WTC11 (cell line): Measurements from ENCODE around the gene ABR. TPM values are rescaled to one million over a fixed set of nuclear protein-coding genes. Genes with fewer than 3 reads are reported as not detected.

Experiments used
- ATAC-seq: fragments of 200-7000 bp; cut with Tn5 transposase; 2 replicates; pipeline ENCODE4 v1.10.0; 2021; ENCODE audit warnings: mild to moderate bottlenecking, moderate library complexity
- CTCF ChIA-PET: fragments of 300-600 bp; sonication (Branson Sonifier 250); formaldehyde crosslinking; loops from one replicate; lab custom pipeline; 2021; ENCODE audit warnings: antibody characterized with exemption; lab: Charles Lee
- POLR2A ChIA-PET: fragments of 350-600 bp; sonication (Branson Sonifier 250); formaldehyde crosslinking; loops from one replicate; lab custom pipeline; 2021; ENCODE audit warnings: antibody characterized with exemption; lab: Charles Lee
- DNase-seq: peaks from one replicate; pipeline ENCODE4 v3.0.0; 2021; ENCODE audit warnings: low spot score
- H3K27ac Mint-ChIP-seq: 2 replicates; pipeline ENCODE4 v1.8.0; 2021; ENCODE audit warnings: mixed read lengths
- H3K27me3 Mint-ChIP-seq: 2 replicates; pipeline ENCODE4 v1.8.0; 2021; ENCODE audit warnings: low read depth, mild to moderate bottlenecking, moderate library complexity, mixed read lengths
- H3K36me3 Mint-ChIP-seq: 2 replicates; pipeline ENCODE4 v1.8.0; 2021; ENCODE audit warnings: mixed read lengths
- H3K4me1 Mint-ChIP-seq: 2 replicates; pipeline ENCODE4 v1.8.0; 2022; ENCODE audit warnings: mixed read lengths
- H3K4me3 Mint-ChIP-seq: 2 replicates; pipeline ENCODE4 v1.8.0; 2021; ENCODE audit warnings: mild to moderate bottlenecking, moderate library complexity, mixed read lengths
- H3K9me3 Mint-ChIP-seq: 2 replicates; pipeline ENCODE4 v1.8.0; 2021; ENCODE audit warnings: mixed read lengths
- CREB1 ChIP-seq: sonication (generic); formaldehyde crosslinking; IDR thresholded peaks from 2 replicates; pipeline ENCODE4 v1.8.0; 2023; ENCODE audit warnings: mild to moderate bottlenecking, missing genetic modification reagents
- MXD4 ChIP-seq: fragments of 250-450 bp; sonication (Bioruptor Pico); IDR thresholded peaks from 2 replicates; pipeline ENCODE4 v1.8.0; 2021; ENCODE audit warnings: mild to moderate bottlenecking, moderate library complexity, borderline replicate concordance
- MYBL2 ChIP-seq: sonication (generic); formaldehyde crosslinking; IDR thresholded peaks from 2 replicates; pipeline ENCODE4 v1.8.1; 2023; ENCODE audit warnings: mild to moderate bottlenecking, moderate library complexity, missing genetic modification reagents
- SMAD3 ChIP-seq: sonication (generic); formaldehyde crosslinking; IDR thresholded peaks from 2 replicates; pipeline ENCODE4 v1.8.0; 2022; ENCODE audit warnings: missing genetic modification reagents, mild to moderate bottlenecking, borderline replicate concordance
- TCF7 ChIP-seq: sonication (generic); formaldehyde crosslinking; IDR thresholded peaks from 2 replicates; pipeline ENCODE4 v1.8.0; 2022; ENCODE audit warnings: mild to moderate bottlenecking, low read depth, missing genetic modification reagents, moderate library complexity
- TP53 ChIP-seq: sonication (generic); formaldehyde crosslinking; IDR thresholded peaks from 2 replicates; pipeline ENCODE4 v1.8.1; 2023; ENCODE audit warnings: mild to moderate bottlenecking, missing genetic modification reagents
- ZBTB21 ChIP-seq: sonication (generic); formaldehyde crosslinking; IDR thresholded peaks from 2 replicates; pipeline ENCODE4 v1.8.1; 2023; ENCODE audit warnings: mild to moderate bottlenecking, missing genetic modification reagents, borderline replicate concordance
- ZNF671 ChIP-seq: fragments of 250-450 bp; sonication (Bioruptor Pico); IDR thresholded peaks from 2 replicates; pipeline ENCODE4 v1.8.0; 2021; ENCODE audit warnings: mild to moderate bottlenecking
- total RNA-seq: library from RNA; stranded (reverse); gene quantifications from 3 replicates; pipeline ENCODE4 v1.2.3, GENCODE V29; 2021
- TF ChIP-seq, protein P1 (sequence below): sonication (generic); formaldehyde crosslinking; IDR thresholded peaks from 2 replicates; pipeline ENCODE4 v1.8.1; 2023; ENCODE audit warnings: mild to moderate bottlenecking, missing genetic modification reagents, borderline replicate concordance
- TF ChIP-seq, protein P2 (sequence below): fragments of 250-450 bp; sonication (Bioruptor Pico); IDR thresholded peaks from 2 replicates; pipeline ENCODE4 v1.8.0; 2021; ENCODE audit warnings: mild to moderate bottlenecking
- TF ChIP-seq, protein P3 (sequence below): sonication (generic); formaldehyde crosslinking; IDR thresholded peaks from 2 replicates; pipeline ENCODE4 v1.8.0; 2022; ENCODE audit warnings: mild to moderate bottlenecking, missing genetic modification reagents
- TF ChIP-seq, protein P4 (sequence below): fragments of 250-450 bp; sonication (Bioruptor Pico); conservative IDR thresholded peaks from 2 replicates; pipeline ENCODE4 v1.9.0; 2021; ENCODE audit warnings: mild to moderate bottlenecking
- TF ChIP-seq, protein P5 (sequence below): sonication (generic); formaldehyde crosslinking; IDR thresholded peaks from 2 replicates; pipeline ENCODE4 v1.8.0; 2022; ENCODE audit warnings: mild to moderate bottlenecking, missing genetic modification reagents
- TF ChIP-seq, protein P6 (sequence below): fragments of 200-600 bp; IDR thresholded peaks from 2 replicates; pipeline ENCODE4 v1.8.0; 2022; ENCODE audit warnings: antibody characterized with exemption

ABR gene
- total RNA-seq, 1 experiment from 2014 or later: 38.0 TPM

DNA sequence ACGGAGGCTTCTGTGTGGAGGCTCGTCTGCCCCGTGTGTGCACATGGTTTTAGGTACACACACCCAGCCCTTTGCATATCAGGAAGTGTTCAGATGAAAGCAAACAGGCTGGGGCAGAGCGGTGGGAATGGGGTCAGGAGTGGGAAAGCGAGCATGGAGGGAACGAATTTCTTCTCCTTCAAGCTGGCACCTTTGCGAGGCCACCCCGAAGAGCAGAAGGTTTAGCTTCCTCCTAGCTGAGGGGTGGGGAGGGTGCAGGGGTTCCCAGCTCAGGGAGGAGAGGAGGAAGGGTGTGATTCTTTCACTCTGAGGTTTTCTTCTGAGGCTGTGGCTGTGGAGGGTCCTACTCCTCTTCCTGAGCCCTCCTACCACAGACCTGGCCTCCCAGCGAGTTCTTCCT lies 83.6 kb downstream of the ABR start:
- Mint-ChIP-seq H3K4me3 (no peak overlapping the region), H3K9me3 (no peaks in the 10 kb centered on the region), H3K36me3 (peaks cover 7% of the 10 kb centered on the region; the same call in 1 of the 2 replicates), H3K27me3 (no peaks in the 10 kb centered on the region), H3K4me1 (no peaks in the 10 kb centered on the region), H3K27ac (no peak overlapping the region)
- DNase-seq (no peak), ATAC-seq (no peak)
- POLR2A ChIA-PET: interaction anchor here (0.9 kb wide), 1 partner anchor 13 kb away, joined by 3 read pairs; no protein-coding TSS in a partner anchor
- no peak for TF ChIP-seq SMAD3 (CRISPR knock-in tag)
- TF ChIP-seq, protein P1, sequence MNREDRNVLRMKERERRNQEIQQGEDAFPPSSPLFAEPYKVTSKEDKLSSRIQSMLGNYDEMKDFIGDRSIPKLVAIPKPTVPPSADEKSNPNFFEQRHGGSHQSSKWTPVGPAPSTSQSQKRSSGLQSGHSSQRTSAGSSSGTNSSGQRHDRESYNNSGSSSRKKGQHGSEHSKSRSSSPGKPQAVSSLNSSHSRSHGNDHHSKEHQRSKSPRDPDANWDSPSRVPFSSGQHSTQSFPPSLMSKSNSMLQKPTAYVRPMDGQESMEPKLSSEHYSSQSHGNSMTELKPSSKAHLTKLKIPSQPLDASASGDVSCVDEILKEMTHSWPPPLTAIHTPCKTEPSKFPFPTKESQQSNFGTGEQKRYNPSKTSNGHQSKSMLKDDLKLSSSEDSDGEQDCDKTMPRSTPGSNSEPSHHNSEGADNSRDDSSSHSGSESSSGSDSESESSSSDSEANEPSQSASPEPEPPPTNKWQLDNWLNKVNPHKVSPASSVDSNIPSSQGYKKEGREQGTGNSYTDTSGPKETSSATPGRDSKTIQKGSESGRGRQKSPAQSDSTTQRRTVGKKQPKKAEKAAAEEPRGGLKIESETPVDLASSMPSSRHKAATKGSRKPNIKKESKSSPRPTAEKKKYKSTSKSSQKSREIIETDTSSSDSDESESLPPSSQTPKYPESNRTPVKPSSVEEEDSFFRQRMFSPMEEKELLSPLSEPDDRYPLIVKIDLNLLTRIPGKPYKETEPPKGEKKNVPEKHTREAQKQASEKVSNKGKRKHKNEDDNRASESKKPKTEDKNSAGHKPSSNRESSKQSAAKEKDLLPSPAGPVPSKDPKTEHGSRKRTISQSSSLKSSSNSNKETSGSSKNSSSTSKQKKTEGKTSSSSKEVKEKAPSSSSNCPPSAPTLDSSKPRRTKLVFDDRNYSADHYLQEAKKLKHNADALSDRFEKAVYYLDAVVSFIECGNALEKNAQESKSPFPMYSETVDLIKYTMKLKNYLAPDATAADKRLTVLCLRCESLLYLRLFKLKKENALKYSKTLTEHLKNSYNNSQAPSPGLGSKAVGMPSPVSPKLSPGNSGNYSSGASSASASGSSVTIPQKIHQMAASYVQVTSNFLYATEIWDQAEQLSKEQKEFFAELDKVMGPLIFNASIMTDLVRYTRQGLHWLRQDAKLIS (CRISPR knock-in tag): no peak
- TF ChIP-seq, protein P2, sequence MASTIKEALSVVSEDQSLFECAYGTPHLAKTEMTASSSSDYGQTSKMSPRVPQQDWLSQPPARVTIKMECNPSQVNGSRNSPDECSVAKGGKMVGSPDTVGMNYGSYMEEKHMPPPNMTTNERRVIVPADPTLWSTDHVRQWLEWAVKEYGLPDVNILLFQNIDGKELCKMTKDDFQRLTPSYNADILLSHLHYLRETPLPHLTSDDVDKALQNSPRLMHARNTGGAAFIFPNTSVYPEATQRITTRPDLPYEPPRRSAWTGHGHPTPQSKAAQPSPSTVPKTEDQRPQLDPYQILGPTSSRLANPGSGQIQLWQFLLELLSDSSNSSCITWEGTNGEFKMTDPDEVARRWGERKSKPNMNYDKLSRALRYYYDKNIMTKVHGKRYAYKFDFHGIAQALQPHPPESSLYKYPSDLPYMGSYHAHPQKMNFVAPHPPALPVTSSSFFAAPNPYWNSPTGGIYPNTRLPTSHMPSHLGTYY (CRISPR knock-in tag): no peak
- TF ChIP-seq, protein P3, sequence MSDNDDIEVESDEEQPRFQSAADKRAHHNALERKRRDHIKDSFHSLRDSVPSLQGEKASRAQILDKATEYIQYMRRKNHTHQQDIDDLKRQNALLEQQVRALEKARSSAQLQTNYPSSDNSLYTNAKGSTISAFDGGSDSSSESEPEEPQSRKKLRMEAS (CRISPR knock-in tag): no peak
- no peak for TF ChIP-seq TP53 (CRISPR knock-in tag)
- CTCF ChIA-PET: interaction anchor here (1.8 to 1.9 kb wide), 2 partner anchors 38 to 40 kb away, joined by 4 to 7 read pairs; no protein-coding TSS in a partner anchor

DNA sequence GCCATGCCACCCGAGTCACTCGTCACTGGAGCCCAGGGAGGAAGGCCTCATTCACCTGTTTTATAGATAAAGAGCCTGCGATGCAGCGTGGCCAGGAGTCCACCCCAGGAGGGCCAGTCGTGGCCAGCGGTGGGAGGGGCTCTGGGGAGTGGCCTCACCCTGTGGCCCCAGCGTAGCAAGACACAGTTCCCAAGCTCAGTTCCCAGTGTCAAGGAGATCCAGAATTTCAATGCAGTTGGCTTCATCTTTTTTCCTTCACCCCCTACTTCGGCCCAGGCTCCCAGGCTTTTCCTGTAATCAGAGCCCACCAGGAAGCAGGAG lies 84.0 kb downstream of the ABR start:
- H3K27ac Mint-ChIP-seq: no peak overlapping the region
- no peaks in the 10 kb centered on the region for H3K27me3 Mint-ChIP-seq
- H3K36me3 Mint-ChIP-seq: peaks cover 7% of the 10 kb centered on the region; the same call in 1 of the 2 replicates
- ChIA-PET POLR2A (no interaction called here), CTCF (interaction anchor here (1.8 to 1.9 kb wide), 2 partner anchors 38 to 40 kb away, joined by 4 to 7 read pairs; no protein-coding TSS in a partner anchor)
- ATAC-seq: no peak
- H3K4me1 Mint-ChIP-seq: no peaks in the 10 kb centered on the region
- DNase-seq: no peak
- no peak for TF ChIP-seq ZBTB21 (CRISPR knock-in tag)
- no peak for TF ChIP-seq CREB1 (CRISPR knock-in tag)
- TF ChIP-seq MXD4 (CRISPR knock-in tag): no peak
- TF ChIP-seq, protein P4, sequence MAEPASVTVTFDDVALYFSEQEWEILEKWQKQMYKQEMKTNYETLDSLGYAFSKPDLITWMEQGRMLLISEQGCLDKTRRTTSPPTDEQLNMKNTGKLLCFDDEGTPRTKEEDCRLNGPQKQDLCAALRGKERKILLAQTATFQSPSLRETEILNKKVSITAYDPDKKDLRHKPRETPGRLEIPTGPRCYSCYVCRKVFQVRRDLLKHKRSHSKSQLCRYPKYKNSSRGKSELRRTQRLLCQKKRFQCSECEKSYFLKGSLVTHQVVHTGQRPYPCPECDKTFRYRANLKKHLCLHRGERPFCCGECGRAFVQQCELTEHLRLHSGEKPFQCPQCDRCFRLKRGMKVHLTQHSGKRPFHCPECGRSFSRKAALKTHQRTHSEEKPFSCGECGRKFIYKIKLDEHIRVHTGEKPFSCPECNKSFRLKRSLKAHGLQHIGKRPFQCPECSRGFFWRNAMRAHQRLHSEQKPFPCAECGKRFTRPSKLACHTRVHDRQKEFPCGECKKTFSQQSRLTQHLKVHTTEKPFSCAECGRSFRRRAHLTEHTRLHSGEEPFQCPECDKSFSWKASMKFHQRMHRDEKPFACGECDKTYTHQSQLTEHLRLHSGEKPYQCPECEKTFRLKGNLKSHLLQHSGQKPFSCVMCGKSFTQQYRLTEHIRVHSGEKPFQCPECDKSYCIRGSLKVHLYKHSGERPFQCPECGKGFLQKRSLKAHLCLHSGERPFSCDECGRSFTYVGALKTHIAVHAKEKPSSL (CRISPR knock-in tag): no peak
- TF ChIP-seq ZNF671 (CRISPR knock-in tag): no peak
- TF ChIP-seq TCF7 (CRISPR knock-in tag): no peak
- no peak for TF ChIP-seq MYBL2 (CRISPR knock-in tag)
- TF ChIP-seq, protein P5, sequence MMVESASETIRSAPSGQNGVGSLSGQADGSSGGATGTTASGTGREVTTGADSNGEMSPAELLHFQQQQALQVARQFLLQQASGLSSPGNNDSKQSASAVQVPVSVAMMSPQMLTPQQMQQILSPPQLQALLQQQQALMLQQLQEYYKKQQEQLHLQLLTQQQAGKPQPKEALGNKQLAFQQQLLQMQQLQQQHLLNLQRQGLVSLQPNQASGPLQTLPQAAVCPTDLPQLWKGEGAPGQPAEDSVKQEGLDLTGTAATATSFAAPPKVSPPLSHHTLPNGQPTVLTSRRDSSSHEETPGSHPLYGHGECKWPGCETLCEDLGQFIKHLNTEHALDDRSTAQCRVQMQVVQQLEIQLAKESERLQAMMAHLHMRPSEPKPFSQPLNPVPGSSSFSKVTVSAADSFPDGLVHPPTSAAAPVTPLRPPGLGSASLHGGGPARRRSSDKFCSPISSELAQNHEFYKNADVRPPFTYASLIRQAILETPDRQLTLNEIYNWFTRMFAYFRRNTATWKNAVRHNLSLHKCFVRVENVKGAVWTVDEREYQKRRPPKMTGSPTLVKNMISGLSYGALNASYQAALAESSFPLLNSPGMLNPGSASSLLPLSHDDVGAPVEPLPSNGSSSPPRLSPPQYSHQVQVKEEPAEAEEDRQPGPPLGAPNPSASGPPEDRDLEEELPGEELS (CRISPR knock-in tag): no peak
- TF ChIP-seq, protein P6, sequence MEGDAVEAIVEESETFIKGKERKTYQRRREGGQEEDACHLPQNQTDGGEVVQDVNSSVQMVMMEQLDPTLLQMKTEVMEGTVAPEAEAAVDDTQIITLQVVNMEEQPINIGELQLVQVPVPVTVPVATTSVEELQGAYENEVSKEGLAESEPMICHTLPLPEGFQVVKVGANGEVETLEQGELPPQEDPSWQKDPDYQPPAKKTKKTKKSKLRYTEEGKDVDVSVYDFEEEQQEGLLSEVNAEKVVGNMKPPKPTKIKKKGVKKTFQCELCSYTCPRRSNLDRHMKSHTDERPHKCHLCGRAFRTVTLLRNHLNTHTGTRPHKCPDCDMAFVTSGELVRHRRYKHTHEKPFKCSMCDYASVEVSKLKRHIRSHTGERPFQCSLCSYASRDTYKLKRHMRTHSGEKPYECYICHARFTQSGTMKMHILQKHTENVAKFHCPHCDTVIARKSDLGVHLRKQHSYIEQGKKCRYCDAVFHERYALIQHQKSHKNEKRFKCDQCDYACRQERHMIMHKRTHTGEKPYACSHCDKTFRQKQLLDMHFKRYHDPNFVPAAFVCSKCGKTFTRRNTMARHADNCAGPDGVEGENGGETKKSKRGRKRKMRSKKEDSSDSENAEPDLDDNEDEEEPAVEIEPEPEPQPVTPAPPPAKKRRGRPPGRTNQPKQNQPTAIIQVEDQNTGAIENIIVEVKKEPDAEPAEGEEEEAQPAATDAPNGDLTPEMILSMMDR: no peak
- no peak overlapping the region for H3K4me3 Mint-ChIP-seq
- H3K9me3 Mint-ChIP-seq: no peaks in the 10 kb centered on the region
